Spleen (tissue), 7 donors: Measurements from ENCODE around the gene KLHDC4.

Experiments used
- POLR2A ChIP-seq, 3 donors: fragments of 450-650 bp; IDR thresholded peaks; one replicate each; pipeline ENCODE4 v1.5.1; 2017; ENCODE audit warnings: antibody characterized with exemption in 3 of 3, mild to moderate bottlenecking in 1 of 3
- TF ChIP-seq, protein P1 (sequence below), 11 experiments: fragments of 200-600 bp in 7 of 11; fragments of 450-650 bp in 4 of 11; sonication (generic) in 4 of 11; IDR thresholded peaks in 8 of 11; conservative IDR thresholded peaks in 3 of 11; 1 replicate in 7 of 11; 2 replicates in 4 of 11; pipeline versions ENCODE4 v1.4.0 to v1.8.0; 2016 to 2021; ENCODE audit warnings: antibody characterized with exemption in 11 of 11, inconsistent platforms in 4 of 11, mild to moderate bottlenecking in 1 of 11
- donor health status: DM: no; HTN: no; CAD: no; lungs with moderate emphysema.
- donor health status: DM: no; HTN: no; CAD: no.
- donor health status: DM: no; HTN: no; CAD: no.

- TF ChIP-seq POLR2A (IDR thresholded peaks at IDR 0.05), result no peak
- TF ChIP-seq, protein P1, sequence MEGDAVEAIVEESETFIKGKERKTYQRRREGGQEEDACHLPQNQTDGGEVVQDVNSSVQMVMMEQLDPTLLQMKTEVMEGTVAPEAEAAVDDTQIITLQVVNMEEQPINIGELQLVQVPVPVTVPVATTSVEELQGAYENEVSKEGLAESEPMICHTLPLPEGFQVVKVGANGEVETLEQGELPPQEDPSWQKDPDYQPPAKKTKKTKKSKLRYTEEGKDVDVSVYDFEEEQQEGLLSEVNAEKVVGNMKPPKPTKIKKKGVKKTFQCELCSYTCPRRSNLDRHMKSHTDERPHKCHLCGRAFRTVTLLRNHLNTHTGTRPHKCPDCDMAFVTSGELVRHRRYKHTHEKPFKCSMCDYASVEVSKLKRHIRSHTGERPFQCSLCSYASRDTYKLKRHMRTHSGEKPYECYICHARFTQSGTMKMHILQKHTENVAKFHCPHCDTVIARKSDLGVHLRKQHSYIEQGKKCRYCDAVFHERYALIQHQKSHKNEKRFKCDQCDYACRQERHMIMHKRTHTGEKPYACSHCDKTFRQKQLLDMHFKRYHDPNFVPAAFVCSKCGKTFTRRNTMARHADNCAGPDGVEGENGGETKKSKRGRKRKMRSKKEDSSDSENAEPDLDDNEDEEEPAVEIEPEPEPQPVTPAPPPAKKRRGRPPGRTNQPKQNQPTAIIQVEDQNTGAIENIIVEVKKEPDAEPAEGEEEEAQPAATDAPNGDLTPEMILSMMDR (IDR thresholded peaks at IDR 0.05 in 8 of 11, conservative IDR thresholded peaks at IDR 0.05 in 3 of 11), result no peak
Measured at GRCh38 chr16:87700406-87701077, 65.2 kb downstream of the KLHDC4 start.
